HepG2 (cell line): Measurements from ENCODE around the gene FAF1. TPM values are rescaled to one million over a fixed set of nuclear protein-coding genes. Genes with fewer than 3 reads are reported as not detected.

Source experiments
- ASH2L ChIP-seq: fragments of 300-600, 200-600 bp; sonication (generic); IDR thresholded peaks from 2 replicates; pipeline ENCODE4 v1.7.0; 2017; ENCODE audit warnings: low read depth, mild to moderate bottlenecking, moderate library complexity, mixed read lengths, low read length; ENCODE audit not compliant: insufficient read length
- CHD2 ChIP-seq: IDR thresholded peaks from 2 replicates; pipeline ENCODE4 v1.6.1; 2011; ENCODE audit warnings: low read depth, low read length, improper control_type of control experiment
- DPF2 ChIP-seq: sonication (generic); formaldehyde crosslinking; IDR thresholded peaks from 2 replicates; pipeline ENCODE4 v1.4.0; 2020; ENCODE audit warnings: mild to moderate bottlenecking, low read depth, missing genetic modification reagents, borderline replicate concordance
- ETV5 ChIP-seq: IDR thresholded peaks from 2 replicates; pipeline ENCODE4 v1.6.1; 2018; ENCODE audit warnings: missing biosample characterization, missing genetic modification reagents, inconsistent platforms, borderline replicate concordance
- FOXK2 ChIP-seq: fragments of 450-650 bp; IDR thresholded peaks from 2 replicates; pipeline ENCODE4 v1.6.1; 2016
- FOXO1 ChIP-seq: sonication (generic); formaldehyde crosslinking; IDR thresholded peaks from 2 replicates; pipeline ENCODE4 v1.4.0; 2020; ENCODE audit warnings: missing genetic modification reagents
- GLI4 ChIP-seq: sonication (generic); formaldehyde crosslinking; IDR thresholded peaks from 2 replicates; pipeline ENCODE4 v1.5.1; 2020; ENCODE audit warnings: missing genetic modification reagents, mild to moderate bottlenecking, moderate library complexity, borderline replicate concordance
- KDM5B ChIP-seq: sonication (generic); formaldehyde crosslinking; IDR thresholded peaks from 2 replicates; pipeline ENCODE4 v1.4.0; 2020; ENCODE audit warnings: missing genetic modification reagents, mild to moderate bottlenecking, borderline replicate concordance
- LCORL ChIP-seq, 2 experiments: fragments of 450-650 bp in 1 of 2; sonication (generic) in 1 of 2; formaldehyde crosslinking in 1 of 2; IDR thresholded peaks; 2 replicates each; pipeline versions ENCODE4 v1.5.0 to v1.6.1; 2017 to 2020; ENCODE audit warnings: antibody characterized with exemption in 1 of 2, missing genetic modification reagents in 1 of 2
- SALL2 ChIP-seq: sonication (generic); formaldehyde crosslinking; IDR thresholded peaks from 2 replicates; pipeline ENCODE4 v1.8.1; 2023; ENCODE audit warnings: mild to moderate bottlenecking, missing genetic modification reagents, inconsistent platforms
- SNAPC2 ChIP-seq: sonication (generic); formaldehyde crosslinking; IDR thresholded peaks from 2 replicates; pipeline ENCODE4 v1.8.1; 2022; ENCODE audit warnings: mild to moderate bottlenecking, missing genetic modification reagents
- SYNCRIP ChIP-seq: fragments of 200-400 bp; formaldehyde crosslinking; IDR thresholded peaks from 2 replicates; pipeline ENCODE4 v1.6.1; 2018; ENCODE audit warnings: mild to moderate bottlenecking, low read depth, low read length; ENCODE audit not compliant: insufficient read depth
- U2AF2 ChIP-seq: fragments of 200-400 bp; formaldehyde crosslinking; IDR thresholded peaks from 2 replicates; pipeline ENCODE4 v1.6.1; 2017; ENCODE audit warnings: low read depth, mild to moderate bottlenecking, low read length
- ZC3H13 ChIP-seq: sonication (generic); formaldehyde crosslinking; IDR thresholded peaks from 2 replicates; pipeline ENCODE4 v1.8.1; 2023; ENCODE audit warnings: mild to moderate bottlenecking, missing genetic modification reagents, moderate library complexity
- ZFP82 ChIP-seq: sonication (generic); formaldehyde crosslinking; IDR thresholded peaks from 2 replicates; pipeline ENCODE4 v1.5.1; 2020; ENCODE audit warnings: mild to moderate bottlenecking, missing genetic modification reagents, borderline replicate concordance
- ZNF143 ChIP-seq: sonication (generic); formaldehyde crosslinking; IDR thresholded peaks from 2 replicates; pipeline ENCODE4 v1.4.0; 2020; ENCODE audit warnings: missing genetic modification reagents
- ZNF337 ChIP-seq: sonication (generic); formaldehyde crosslinking; IDR thresholded peaks from 2 replicates; pipeline ENCODE4 v1.5.1; 2020; ENCODE audit warnings: missing genetic modification reagents, low read depth, mild to moderate bottlenecking, borderline replicate concordance
- ZNF431 ChIP-seq: sonication (generic); formaldehyde crosslinking; IDR thresholded peaks from 2 replicates; pipeline ENCODE4 v1.9.0; 2022; ENCODE audit warnings: missing genetic modification reagents, low read depth, mild to moderate bottlenecking, borderline replicate concordance
- ZNF572 ChIP-seq: sonication (generic); formaldehyde crosslinking; IDR thresholded peaks from 2 replicates; pipeline ENCODE4 v1.5.1; 2020; ENCODE audit warnings: mild to moderate bottlenecking, missing genetic modification reagents
- polyA plus RNA-seq, 8 experiments: library from polyadenylated mRNA; depleted of rRNA in 3 of 8; stranded (reverse) in 7 of 8; unstranded in 1 of 8; fragments of >200 nt; fragmentation: Illumina TruSeq in 4 of 8; extraction: Trizol in 4 of 8; gene quantifications; 2 replicates each; pipeline versions ENCODE4 v1.2.1 to v1.2.3, GENCODE V29; 2011 to 2016; ENCODE audit warnings: low read depth in 4 of 8, missing spikeins in 1 of 8, mixed read lengths in 1 of 8; ENCODE audit not compliant: insufficient read depth in 1 of 8
- total RNA-seq, 5 experiments: library from RNA; depleted of rRNA; stranded (reverse); fragments of >200 nt; fragmentation: Illumina TruSeq; extraction: Trizol; gene quantifications; 2 replicates each; pipeline ENCODE4 v1.2.3, GENCODE V29; 2016; ENCODE audit warnings: low read depth in 1 of 5
- TF ChIP-seq, protein P1 (sequence below): IDR thresholded peaks from 2 replicates; pipeline ENCODE4 v1.6.1; 2016; ENCODE audit warnings: low read depth, control low read depth
- TF ChIP-seq, protein P2 (sequence below): sonication (generic); formaldehyde crosslinking; IDR thresholded peaks from 2 replicates; pipeline ENCODE4 v1.8.1; 2023; ENCODE audit warnings: mild to moderate bottlenecking, moderate library complexity, missing genetic modification reagents
- TF ChIP-seq, protein P3 (sequence below): sonication (generic); formaldehyde crosslinking; IDR thresholded peaks from 2 replicates; pipeline ENCODE4 v1.9.0; 2022; ENCODE audit warnings: missing genetic modification reagents, mild to moderate bottlenecking, borderline replicate concordance
- TF ChIP-seq, protein P4 (sequence below): sonication (generic); formaldehyde crosslinking; conservative IDR thresholded peaks from 2 replicates; pipeline ENCODE4 v1.4.0; 2020; ENCODE audit warnings: missing genetic modification reagents

The FAF1 gene
- total and polyA plus RNA-seq, 2 of the 13 experiments (the other 11 are each of a cell fraction or from before 2014, with no cell fraction given), result 19.4 to 63.3 TPM

DNA sequence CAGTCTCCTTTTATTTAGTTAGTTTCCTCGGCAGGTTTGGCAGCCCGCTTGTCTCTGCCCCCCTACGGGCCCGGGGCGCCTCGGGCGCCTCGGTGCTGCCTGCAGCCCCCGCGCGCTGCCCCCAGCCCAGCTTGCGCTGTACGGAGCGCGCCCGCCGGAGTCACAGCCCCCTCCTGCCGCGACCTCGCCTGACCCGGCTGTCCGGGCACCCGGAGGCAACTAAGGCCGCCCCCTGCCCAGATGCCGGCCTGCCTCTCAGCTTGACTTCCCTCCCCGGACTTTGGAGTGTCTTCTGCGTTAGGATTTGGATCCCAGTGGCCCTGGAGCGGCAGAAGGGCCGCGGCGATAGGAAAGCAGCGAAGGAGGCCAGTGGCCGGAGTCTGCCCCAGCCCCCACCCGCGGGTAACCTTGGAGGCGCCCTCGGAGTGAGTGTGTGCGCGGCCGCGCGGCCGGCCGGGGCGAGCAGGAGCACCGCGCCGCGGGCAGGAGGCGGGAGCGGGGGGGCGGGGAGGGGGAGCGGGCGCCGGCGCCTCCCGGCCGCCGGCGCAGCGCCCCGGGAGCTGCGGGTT lies 17.6 kb upstream of the FAF1 start (continued):
- TF ChIP-seq, protein P1, sequence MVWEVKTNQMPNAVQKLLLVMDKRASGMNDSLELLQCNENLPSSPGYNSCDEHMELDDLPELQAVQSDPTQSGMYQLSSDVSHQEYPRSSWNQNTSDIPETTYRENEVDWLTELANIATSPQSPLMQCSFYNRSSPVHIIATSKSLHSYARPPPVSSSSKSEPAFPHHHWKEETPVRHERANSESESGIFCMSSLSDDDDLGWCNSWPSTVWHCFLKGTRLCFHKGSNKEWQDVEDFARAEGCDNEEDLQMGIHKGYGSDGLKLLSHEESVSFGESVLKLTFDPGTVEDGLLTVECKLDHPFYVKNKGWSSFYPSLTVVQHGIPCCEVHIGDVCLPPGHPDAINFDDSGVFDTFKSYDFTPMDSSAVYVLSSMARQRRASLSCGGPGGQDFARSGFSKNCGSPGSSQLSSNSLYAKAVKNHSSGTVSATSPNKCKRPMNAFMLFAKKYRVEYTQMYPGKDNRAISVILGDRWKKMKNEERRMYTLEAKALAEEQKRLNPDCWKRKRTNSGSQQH, result no peak
- TF ChIP-seq ZC3H13 (CRISPR knock-in tag) (peak; percentile 25; the same call in 1 of the 2 replicates), ZNF572 (CRISPR knock-in tag) (no peak), U2AF2 (0 out of 2 replicates have a peak, but pooled peaks have one; percentile 7), LCORL (IDR thresholded peaks at IDR 0.05) (no peak), LCORL (CRISPR knock-in tag; IDR thresholded peaks at IDR 0.05) (no peak), ETV5 (CRISPR knock-in tag) (no peak), KDM5B (CRISPR knock-in tag) (peak; percentile 72; the same call in 1 of the 2 replicates), SNAPC2 (CRISPR knock-in tag) (peak; percentile 54; the same call in 1 of the 2 replicates), SYNCRIP (no peak), FOXO1 (CRISPR knock-in tag) (no peak), ZFP82 (CRISPR knock-in tag) (no peak), FOXK2 (no peak), ZNF431 (CRISPR knock-in tag) (0 out of 2 replicates have a peak, but pooled peaks have one; percentile 21), GLI4 (CRISPR knock-in tag) (no peak), CHD2 (0 out of 2 replicates have a peak, but pooled peaks have one; percentile 20), ASH2L (peak; percentile 70), SALL2 (CRISPR knock-in tag) (peak; percentile 41; the same call in 1 of the 2 replicates), DPF2 (CRISPR knock-in tag) (no peak), ZNF337 (CRISPR knock-in tag) (no peak), ZNF143 (CRISPR knock-in tag) (no peak; the same call in 1 of the 2 replicates)
- TF ChIP-seq, protein P2, sequence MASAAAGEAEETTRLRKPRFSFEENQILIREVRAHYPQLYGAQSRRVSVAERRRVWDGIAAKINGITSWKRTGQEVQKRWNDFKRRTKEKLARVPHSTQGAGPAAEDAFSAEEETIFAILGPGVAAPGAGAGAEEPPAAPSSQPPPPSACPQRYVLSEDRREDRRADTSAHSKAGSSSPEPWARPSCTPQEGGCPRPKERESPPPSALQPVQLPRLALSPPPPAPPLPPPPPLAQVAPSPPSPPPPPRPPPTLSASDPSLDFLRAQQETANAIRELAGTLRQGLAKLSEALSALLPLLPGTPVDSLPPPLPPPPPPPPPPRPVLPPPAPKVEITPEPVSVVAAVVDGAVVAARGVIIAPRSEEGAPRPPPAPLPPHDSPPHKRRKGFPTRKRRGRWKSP (CRISPR knock-in tag), result peak; percentile 45; the same call in 1 of the 2 replicates
- TF ChIP-seq, protein P3, sequence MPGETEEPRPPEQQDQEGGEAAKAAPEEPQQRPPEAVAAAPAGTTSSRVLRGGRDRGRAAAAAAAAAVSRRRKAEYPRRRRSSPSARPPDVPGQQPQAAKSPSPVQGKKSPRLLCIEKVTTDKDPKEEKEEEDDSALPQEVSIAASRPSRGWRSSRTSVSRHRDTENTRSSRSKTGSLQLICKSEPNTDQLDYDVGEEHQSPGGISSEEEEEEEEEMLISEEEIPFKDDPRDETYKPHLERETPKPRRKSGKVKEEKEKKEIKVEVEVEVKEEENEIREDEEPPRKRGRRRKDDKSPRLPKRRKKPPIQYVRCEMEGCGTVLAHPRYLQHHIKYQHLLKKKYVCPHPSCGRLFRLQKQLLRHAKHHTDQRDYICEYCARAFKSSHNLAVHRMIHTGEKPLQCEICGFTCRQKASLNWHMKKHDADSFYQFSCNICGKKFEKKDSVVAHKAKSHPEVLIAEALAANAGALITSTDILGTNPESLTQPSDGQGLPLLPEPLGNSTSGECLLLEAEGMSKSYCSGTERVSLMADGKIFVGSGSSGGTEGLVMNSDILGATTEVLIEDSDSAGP (CRISPR knock-in tag), result 0 out of 2 replicates have a peak, but pooled peaks have one; percentile 46
- TF ChIP-seq, protein P4, sequence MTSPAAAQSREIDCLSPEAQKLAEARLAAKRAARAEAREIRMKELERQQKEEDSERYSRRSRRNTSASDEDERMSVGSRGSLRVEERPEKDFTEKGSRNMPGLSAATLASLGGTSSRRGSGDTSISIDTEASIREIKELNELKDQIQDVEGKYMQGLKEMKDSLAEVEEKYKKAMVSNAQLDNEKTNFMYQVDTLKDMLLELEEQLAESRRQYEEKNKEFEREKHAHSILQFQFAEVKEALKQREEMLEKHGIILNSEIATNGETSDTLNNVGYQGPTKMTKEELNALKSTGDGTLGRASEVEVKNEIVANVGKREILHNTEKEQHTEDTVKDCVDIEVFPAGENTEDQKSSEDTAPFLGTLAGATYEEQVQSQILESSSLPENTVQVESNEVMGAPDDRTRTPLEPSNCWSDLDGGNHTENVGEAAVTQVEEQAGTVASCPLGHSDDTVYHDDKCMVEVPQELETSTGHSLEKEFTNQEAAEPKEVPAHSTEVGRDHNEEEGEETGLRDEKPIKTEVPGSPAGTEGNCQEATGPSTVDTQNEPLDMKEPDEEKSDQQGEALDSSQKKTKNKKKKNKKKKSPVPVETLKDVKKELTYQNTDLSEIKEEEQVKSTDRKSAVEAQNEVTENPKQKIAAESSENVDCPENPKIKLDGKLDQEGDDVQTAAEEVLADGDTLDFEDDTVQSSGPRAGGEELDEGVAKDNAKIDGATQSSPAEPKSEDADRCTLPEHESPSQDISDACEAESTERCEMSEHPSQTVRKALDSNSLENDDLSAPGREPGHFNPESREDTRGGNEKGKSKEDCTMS (CRISPR knock-in tag), result no peak
